OCI-M2 (cell line): ENCODE results near the gene ULBP2.
"Not testable (repeated sequence)": the region's sequence is repeated elsewhere in the genome, so short reads cannot be mapped to it uniquely, and the experiment has no call there.

ENCODE experiments used
- DNase-seq: peaks from one replicate; lab custom pipeline; 2025; ENCODE audit not compliant: unreplicated experiment; lab: John Stamatoyannopoulos, UW

Gene ULBP2

GRCh38 chr6:149925974-149926777 lies 15.6 kb upstream of the ULBP2 start:
- no peak for DNase-seq

DNA sequence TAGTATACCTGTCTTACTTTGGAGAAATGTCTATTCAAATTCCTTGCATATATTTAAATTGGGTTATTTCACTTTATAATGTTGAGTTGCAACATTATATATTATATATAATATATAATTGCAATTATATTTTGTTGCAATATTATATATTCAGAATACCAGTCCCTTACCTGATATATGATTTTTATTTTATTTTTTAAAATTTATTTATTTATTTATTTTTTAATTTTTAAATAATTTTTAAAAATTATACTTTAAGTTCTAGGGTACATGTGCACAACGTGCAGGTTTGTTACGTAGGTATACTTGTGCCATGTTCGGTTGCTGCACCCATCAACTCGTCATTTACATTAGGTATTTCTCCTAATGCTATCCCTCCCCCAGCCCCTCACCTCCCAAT lies 14.8 kb upstream of the ULBP2 start:
- not testable (repeated sequence) for DNase-seq

DNA sequence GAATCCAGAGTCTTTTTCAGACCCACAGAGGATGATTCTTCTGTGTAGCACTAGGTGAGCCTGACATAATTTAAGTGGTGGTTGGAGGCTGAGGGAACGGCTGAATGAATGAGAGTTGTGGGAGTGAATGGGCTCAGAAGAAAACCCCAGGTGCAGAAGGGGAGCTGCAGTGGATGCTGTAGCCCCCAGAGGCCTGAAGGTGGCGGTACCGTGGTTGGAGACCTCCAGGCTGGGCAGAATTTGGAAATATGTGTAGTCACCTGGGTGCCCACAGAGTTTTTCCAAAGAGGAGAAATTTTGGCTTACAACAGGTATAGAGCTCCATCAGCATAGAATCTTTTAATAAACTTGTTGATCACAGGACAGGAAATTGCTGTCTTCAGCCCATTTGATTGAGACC lies 12.4 kb upstream of the ULBP2 start:
- DNase-seq: no peak

- no peak for DNase-seq
Measured at GRCh38 chr6:149931501-149931900, 10.3 kb upstream of the ULBP2 start.

- no peak for DNase-seq
Measured at GRCh38 chr6:149933036-149933435, 8.8 kb upstream of the ULBP2 start.

DNA sequence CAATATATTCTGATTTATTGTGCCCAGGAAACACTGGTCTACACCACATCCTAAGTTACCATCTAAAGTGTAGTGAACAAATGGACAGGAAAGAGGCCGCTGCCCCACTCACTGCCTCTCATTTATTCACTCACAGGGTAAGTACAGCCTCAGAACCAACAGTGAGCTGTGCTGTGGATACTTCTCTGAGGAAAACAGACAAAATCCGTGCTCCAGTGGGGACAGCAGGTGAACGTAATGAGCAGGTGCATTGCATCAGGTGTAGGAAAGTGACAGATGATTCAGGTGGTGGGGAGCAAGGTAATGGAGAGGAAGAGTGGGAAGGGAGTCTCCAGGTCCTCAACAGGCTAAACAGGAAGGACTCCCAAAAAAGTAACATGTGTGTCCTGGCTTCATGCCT lies 8.4 kb upstream of the ULBP2 start:
- DNase-seq: no peak

DNA sequence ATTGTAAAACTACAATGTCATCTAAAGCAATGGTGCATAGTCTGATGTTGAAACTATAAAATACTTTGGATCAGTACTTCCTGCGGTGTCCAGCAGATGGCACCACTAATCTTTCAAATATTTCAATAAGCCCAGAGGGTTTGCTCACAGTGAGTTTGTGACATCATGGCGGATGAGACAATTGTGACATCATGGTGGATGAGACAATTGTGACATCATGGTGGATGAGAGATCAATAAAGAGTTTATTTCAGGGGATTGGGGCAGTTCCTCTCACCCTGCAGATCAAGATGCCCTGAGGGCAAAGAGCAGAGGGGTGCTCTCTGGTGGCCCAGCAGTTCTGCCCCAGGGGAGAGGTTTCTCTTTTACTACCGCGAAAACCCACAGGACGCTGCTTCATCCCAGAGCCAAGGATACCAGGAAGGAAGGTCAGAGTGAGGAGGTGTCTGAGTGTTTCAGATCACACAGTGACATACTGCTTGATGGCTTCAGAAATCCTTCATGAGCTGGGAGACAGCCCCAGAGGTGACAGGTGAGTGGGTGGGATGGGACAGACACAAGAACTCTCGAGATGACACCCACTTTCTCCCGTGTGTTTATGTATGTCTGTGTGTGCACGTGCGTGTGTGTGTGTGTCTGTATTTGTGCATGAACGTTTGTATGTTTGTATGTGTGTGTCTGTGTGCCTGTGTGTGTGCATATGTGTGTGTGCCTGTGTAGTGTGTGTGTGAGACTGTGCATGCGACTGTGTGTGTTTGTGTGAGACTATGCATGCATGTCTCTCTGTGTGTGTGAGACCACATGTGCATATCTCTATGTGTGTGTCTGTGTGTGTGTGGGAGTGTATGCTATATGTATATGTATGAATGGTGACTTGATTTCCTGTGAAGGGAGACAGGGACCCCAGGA lies 7.3 kb upstream of the ULBP2 start:
- DNase-seq: no peak

DNA sequence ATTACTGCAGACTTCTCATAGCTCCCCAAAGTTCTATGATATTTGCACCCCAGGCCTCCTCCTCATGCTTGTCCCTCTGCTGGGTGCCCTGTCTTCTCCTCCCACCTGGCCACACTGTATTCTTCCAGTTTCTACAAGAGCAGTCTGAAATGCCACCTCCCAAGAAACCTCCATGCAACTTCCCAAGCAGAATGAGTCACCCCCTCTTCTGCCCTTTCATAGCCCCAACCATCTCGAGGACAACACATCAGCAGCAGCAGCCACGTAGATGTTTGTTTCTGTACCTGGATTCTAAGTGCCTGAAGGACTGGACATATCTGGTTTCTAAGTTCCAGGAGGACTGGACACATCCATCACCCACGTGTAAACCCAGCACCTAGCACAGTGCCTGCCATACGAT lies 6.6 kb upstream of the ULBP2 start:
- no peak for DNase-seq

DNA sequence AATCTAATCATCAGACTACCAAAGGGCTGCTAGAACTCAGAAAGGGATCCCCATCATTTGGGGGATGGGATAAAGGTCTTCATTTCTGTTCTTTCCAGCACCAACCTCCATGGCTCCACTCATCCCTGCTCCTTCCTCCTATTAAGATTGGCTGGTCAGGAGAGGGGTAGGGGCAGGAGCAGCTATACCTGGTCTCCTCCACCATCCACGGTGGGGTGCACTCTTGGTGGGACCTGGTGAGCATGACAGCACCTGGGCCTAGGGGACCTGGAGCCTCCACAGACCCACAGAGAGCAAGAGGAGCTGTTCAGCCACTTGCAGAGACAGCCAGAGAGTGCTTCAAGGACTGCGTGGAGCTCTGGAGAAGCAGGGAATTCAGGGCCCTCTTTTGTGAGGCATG lies 6.1 kb upstream of the ULBP2 start:
- DNase-seq: no peak

- no peak for DNase-seq
Measured at GRCh38 chr6:149936743-149937142, 5.1 kb upstream of the ULBP2 start.

- DNase-seq: not testable (repeated sequence)
Measured at GRCh38 chr6:149938013-149938570, 3.7 kb upstream of the ULBP2 start.

- DNase-seq: no peak
Measured at GRCh38 chr6:149938571-149939355, 3.1 kb upstream of the ULBP2 start.

GRCh38 chr6:149939356-149939648 lies 2.5 kb upstream of the ULBP2 start:
- no peak for DNase-seq

GRCh38 chr6:149939909-149940671 lies 1.7 kb upstream of the ULBP2 start:
- DNase-seq: no peak

DNA sequence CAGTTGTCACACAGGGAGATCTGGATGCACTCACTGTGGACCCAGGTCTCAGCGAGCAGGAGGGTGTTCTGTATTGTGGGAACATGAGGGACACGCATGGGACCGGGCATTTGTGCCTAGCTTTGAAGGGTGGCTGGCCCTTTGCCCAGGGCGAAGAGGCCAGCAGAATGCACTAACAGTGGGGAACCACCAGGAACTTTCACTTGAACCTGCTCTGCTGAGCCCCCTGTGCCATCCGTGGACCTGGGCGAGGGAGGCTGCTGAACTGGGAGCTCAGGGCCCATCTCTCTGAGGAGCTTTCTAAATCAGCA lies 1.2 kb upstream of the ULBP2 start:
- DNase-seq: no peak

- DNase-seq: no peak
Measured at GRCh38 chr6:149942461-149942829, 631 bp downstream of the ULBP2 start.

DNA sequence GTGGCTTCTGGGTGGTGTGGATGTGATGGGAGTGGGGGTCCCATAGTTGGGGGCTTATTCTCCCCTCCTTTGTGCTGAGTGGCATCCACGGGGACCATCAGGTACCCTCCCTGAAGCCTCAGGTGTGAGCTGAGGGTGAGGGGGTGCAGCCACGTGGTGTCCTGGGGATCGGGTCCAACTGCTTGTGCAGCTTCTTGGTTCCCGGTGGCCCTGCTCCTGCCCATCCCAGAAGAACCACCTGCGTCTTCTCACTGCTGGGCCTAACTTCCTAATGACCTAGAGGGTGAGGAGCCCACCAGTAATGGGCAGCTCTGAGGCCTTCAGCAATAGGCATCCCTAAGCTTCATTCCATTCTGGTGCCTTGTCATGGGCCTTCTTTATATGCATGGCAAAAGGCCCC lies 1.5 kb downstream of the ULBP2 start:
- DNase-seq: not testable (repeated sequence)

DNA sequence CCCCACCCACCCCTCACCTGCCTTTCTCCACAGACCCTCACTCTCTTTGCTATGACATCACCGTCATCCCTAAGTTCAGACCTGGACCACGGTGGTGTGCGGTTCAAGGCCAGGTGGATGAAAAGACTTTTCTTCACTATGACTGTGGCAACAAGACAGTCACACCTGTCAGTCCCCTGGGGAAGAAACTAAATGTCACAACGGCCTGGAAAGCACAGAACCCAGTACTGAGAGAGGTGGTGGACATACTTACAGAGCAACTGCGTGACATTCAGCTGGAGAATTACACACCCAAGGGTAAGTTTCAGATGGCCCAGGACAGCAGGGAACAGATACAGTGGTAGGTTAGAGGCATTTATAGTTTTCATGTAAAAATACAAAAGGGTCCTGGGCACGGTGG lies 3.5 kb downstream of the ULBP2 start:
- not testable (repeated sequence) for DNase-seq

GRCh38 chr6:149946631-149947030 lies 4.8 kb downstream of the ULBP2 start:
- not testable (repeated sequence) for DNase-seq

DNA sequence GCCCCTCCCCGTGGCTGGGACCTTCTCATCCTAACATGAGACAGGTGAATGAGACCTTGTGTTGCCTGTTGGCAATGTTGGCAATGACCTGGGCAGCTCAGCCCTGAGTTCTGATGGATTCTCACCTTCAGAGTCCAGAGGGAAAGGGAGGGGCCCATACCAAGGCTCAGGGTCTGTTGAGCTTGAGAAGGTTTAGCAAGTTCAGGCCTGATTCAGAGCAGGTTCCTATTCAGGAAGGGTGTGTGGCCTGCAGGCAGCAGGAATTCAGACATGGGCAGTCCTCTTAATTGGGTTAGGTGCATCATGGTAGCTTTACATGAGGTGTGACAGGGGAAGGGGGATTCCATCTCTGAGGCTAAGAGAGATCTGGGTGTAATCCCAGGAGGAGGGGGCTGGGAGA lies 5.7 kb downstream of the ULBP2 start:
- not testable (repeated sequence) for DNase-seq

DNA sequence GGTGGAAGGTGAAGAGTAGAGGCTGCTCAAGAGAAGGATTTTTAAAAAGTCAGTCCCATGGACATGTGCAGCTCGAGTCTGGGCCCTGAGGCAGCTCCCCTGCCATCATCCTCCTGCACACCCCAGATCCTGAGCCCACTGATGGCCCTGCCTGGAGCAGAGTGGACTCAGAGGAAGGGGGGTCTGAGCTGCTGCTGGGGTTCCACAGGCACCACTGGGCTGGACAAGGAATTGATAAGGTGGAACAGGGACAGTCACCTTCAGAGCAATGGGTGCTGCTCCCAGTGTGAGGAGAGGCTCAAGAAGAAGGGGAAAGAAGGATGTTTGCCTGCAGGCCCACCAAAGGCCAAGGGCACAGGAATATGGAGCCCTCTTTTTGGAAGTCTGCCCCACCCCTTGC lies 6.2 kb downstream of the ULBP2 start:
- no peak for DNase-seq
